K562 (cell line): ENCODE measurements around the gene MTMR4. TPM values are rescaled to one million over a fixed set of nuclear protein-coding genes. Genes with fewer than 3 reads are reported as not detected.

ENCODE experiments used
- ATAC-seq: fragments of 200-7000 bp; cut with Tn5 transposase; 3 replicates; pipeline ENCODE4 v1.9.1; 2020; ENCODE audit warnings: moderate library complexity
- BruUV-seq: library from RNA; stranded (reverse); fragments of 400-500 nt; replicated peaks from 2 replicates; lab custom pipeline; 2021; lab: Mats Ljungman, UMichigan
- CTCF ChIA-PET: fragments of 300-600 bp; formaldehyde crosslinking; extraction: SDS; loops from one replicate; lab custom pipeline; 2021; ENCODE audit warnings: low intra/inter-chr PET ratio; lab: Yijun Ruan, JAX
- POLR2A ChIA-PET: fragments of 300-600, 350-650 bp; sonication (Branson Sonifier 250); formaldehyde crosslinking; extraction: SDS; loops from one replicate; lab custom pipeline; 2021; ENCODE audit warnings: antibody characterized with exemption, inconsistent platforms; lab: Yijun Ruan, JAX
- DNase-seq, 4 experiments: peaks; one replicate each; pipeline versions ENCODE4 v3.0.0 to v3.0.0-alpha.2; 2011 to 2018; ENCODE audit warnings: low spot score in 3 of 4, mixed read lengths in 3 of 4; ENCODE audit errors: extremely low read depth in 1 of 4
- FAIRE-seq: peaks from 2 replicates; lab custom pipeline; 2011; peaks lifted over from hg19 to GRCh38; lab: Jason Lieb, UNC
- H2AFZ ChIP-seq: 2 replicates; pipeline ENCODE4 v1.6.0; 2011; ENCODE audit warnings: low read depth, low read length, control low read depth, inconsistent platforms
- H3K27ac ChIP-seq: fragments of 200-600 bp; 3 replicates; pipeline ENCODE4 v1.8.0; 2011; ENCODE audit warnings: low read depth, mild to moderate bottlenecking, control low read depth, inconsistent platforms, low read length, moderate library complexity, mixed read lengths; ENCODE audit errors: extremely low read depth
- H3K27me3 ChIP-seq, 2 experiments: fragments of 300-600 bp in 1 of 2; 2 replicates in 1 of 2; 3 replicates in 1 of 2; pipeline versions ENCODE4 v1.6.0 to v1.8.0; 2011; ENCODE audit warnings: inconsistent platforms in 2 of 2, low read length in 2 of 2, mild to moderate bottlenecking in 1 of 2, mixed read lengths in 1 of 2, moderate library complexity in 1 of 2; ENCODE audit not compliant: control insufficient read depth in 2 of 2, insufficient read depth in 2 of 2
- H3K36me3 ChIP-seq: fragments of 300-600 bp; 3 replicates; pipeline ENCODE4 v1.8.0; 2011; ENCODE audit warnings: mild to moderate bottlenecking, low read length, inconsistent platforms; ENCODE audit not compliant: control insufficient read depth, insufficient read depth
- H3K4me1 ChIP-seq, 2 experiments: fragments of 200-600 bp in 1 of 2; replicated peaks in 1 of 2; 2 replicates in 1 of 2; 3 replicates in 1 of 2; pipeline versions ENCODE4 v1.5.1 to v1.8.0; 2011; ENCODE audit warnings: inconsistent platforms in 2 of 2, low read length in 2 of 2, mild to moderate bottlenecking in 1 of 2, mixed read lengths in 1 of 2, moderate library complexity in 1 of 2; ENCODE audit not compliant: control insufficient read depth in 2 of 2, insufficient read depth in 2 of 2
- H3K4me2 ChIP-seq: 2 replicates; pipeline ENCODE4 v1.6.1; 2011; ENCODE audit warnings: low read length, control low read depth, inconsistent platforms, mixed read lengths; ENCODE audit not compliant: insufficient read depth
- H3K4me3 ChIP-seq: fragments of 200-600 bp; sonication (generic), shearing (Covaris generic); 2 replicates; pipeline ENCODE4 v1.5.1; 2016; ENCODE audit warnings: control low read depth, inconsistent platforms
- H3K79me2 ChIP-seq: fragments of 200-600 bp; 3 replicates; pipeline ENCODE4 v1.8.0; 2011; ENCODE audit warnings: low read length, inconsistent platforms; ENCODE audit not compliant: control insufficient read depth, insufficient read depth
- H3K9ac ChIP-seq, 2 experiments: 2 replicates each; pipeline versions ENCODE4 v1.6.0 to v1.6.1; 2011; ENCODE audit warnings: low read depth in 2 of 2, low read length in 2 of 2, control low read depth in 1 of 2, inconsistent platforms in 1 of 2, mild to moderate bottlenecking in 1 of 2, mixed read lengths in 1 of 2; ENCODE audit not compliant: insufficient read depth in 1 of 2
- H3K9me1 ChIP-seq: one replicate; pipeline ENCODE4 v1.6.0; 2011; ENCODE audit warnings: inconsistent platforms, mild to moderate bottlenecking, low read length, moderate library complexity; ENCODE audit not compliant: control insufficient read depth, insufficient read depth
- H3K9me3 ChIP-seq: replicated peaks from 2 replicates; pipeline ENCODE4 v1.5.1; 2011; ENCODE audit warnings: low read depth, low read length, inconsistent platforms; ENCODE audit not compliant: control insufficient read depth, insufficient read depth
- H4K20me1 ChIP-seq: replicated peaks from 2 replicates; pipeline ENCODE4 v1.6.1; 2011; ENCODE audit warnings: low read length, inconsistent platforms, mixed read lengths; ENCODE audit not compliant: control insufficient read depth, insufficient read depth
- AFF4 ChIP-seq: sonication (generic); formaldehyde crosslinking; IDR thresholded peaks from 2 replicates; pipeline ENCODE4 v1.8.0; 2023; ENCODE audit warnings: mild to moderate bottlenecking, missing genetic modification reagents
- ATF3 ChIP-seq, 2 experiments: fragments of 450-650 bp in 1 of 2; sonication (generic) in 1 of 2; formaldehyde crosslinking in 1 of 2; IDR thresholded peaks in 1 of 2; conservative IDR thresholded peaks in 1 of 2; 2 replicates each; pipeline versions ENCODE4 v1.6.1 to v1.8.1; 2016 to 2023; ENCODE audit warnings: mild to moderate bottlenecking in 2 of 2, moderate library complexity in 2 of 2, inconsistent platforms in 1 of 2, missing genetic modification reagents in 1 of 2
- CBFA2T2 ChIP-seq: fragments of 450-650 bp; conservative IDR thresholded peaks from 2 replicates; pipeline ENCODE4 v1.6.1; 2017; ENCODE audit warnings: mild to moderate bottlenecking
- CC2D1A ChIP-seq: fragments of 450-650 bp; IDR thresholded peaks from 2 replicates; pipeline ENCODE4 v1.6.1; 2017; ENCODE audit warnings: mild to moderate bottlenecking
- FOS ChIP-seq: IDR thresholded peaks from 3 replicates; pipeline ENCODE4 v1.6.1; 2011; ENCODE audit not compliant: insufficient read length; ENCODE audit errors: extremely low read depth
- HSF4 ChIP-seq: fragments of 250-450 bp; sonication (Bioruptor Pico); IDR thresholded peaks from 2 replicates; pipeline ENCODE4 v2.1.2; 2022; ENCODE audit warnings: mild to moderate bottlenecking, moderate library complexity, borderline replicate concordance
- MECOM ChIP-seq: fragments of 250-450 bp; sonication (Bioruptor Pico); IDR thresholded peaks from 2 replicates; pipeline ENCODE4 v1.8.0; 2022; ENCODE audit warnings: inconsistent platforms
- MEF2D ChIP-seq: conservative IDR thresholded peaks from 2 replicates; pipeline ENCODE4 v1.6.1; 2016; ENCODE audit warnings: low read depth, missing genetic modification characterization, missing compliant biosample characterization
- SNIP1 ChIP-seq: fragments of 450-650 bp; IDR thresholded peaks from 2 replicates; pipeline ENCODE4 v1.7.1; 2017; ENCODE audit warnings: low read depth, mild to moderate bottlenecking
- TRIM24 ChIP-seq, 2 experiments: fragments of 450-650 bp; IDR thresholded peaks; 2 replicates each; pipeline ENCODE4 v1.6.1; 2016
- ZNF511 ChIP-seq: sonication (generic); formaldehyde crosslinking; IDR thresholded peaks from 2 replicates; pipeline ENCODE4 v1.8.0; 2022; ENCODE audit warnings: mild to moderate bottlenecking, missing genetic modification reagents
- ZNF764 ChIP-seq: fragments of 250-450 bp; sonication (Bioruptor Pico); IDR thresholded peaks from 2 replicates; pipeline ENCODE4 v1.4.0; 2020; ENCODE audit warnings: low read depth, mild to moderate bottlenecking, moderate library complexity
- ZNF79 ChIP-seq: fragments of 250-450 bp; sonication (Bioruptor Pico); IDR thresholded peaks from 2 replicates; pipeline ENCODE4 v1.4.0; 2020; ENCODE audit warnings: low read depth, mild to moderate bottlenecking, moderate library complexity
- WGBS: fragments of 100-300 bp; shearing (Covaris generic); methylation state at CpG from one replicate; pipeline ENCODE4 v1.1.6; 2016; ENCODE audit warnings: low coverage, mixed read lengths; ENCODE audit not compliant: insufficient coverage; ENCODE audit errors: missing lambda C conversion rate; 5-methylcytosine and 5-hydroxymethylcytosine counted together
- in situ Hi-C: fragments of 300-500 bp; cut with MboI; formaldehyde crosslinking; loops from 4 replicates; pipeline ENCODE4 v1.15.0; 2018; ENCODE audit warnings: inconsistent platforms, mixed read lengths
- intact Hi-C: fragments of 100-400 bp; cut with micrococcal nuclease; formaldehyde crosslinking; loops from 2 replicates; pipeline ENCODE4 v1.14.2; 2022
- polyA plus RNA-seq, 8 experiments: library from polyadenylated mRNA; depleted of rRNA in 4 of 8; stranded (reverse) in 5 of 8; unstranded in 3 of 8; fragments of >200 nt; fragmentation: Nextera tagmentation in 2 of 8; fragmentation: Illumina TruSeq in 1 of 8; extraction: Ambion mirVana in 2 of 8; extraction: Trizol in 1 of 8; gene quantifications; 2 replicates each; pipeline versions ENCODE4 v1.2.1 to v1.2.3, GENCODE V29; 2011 to 2014; ENCODE audit warnings: inconsistent platforms in 1 of 8, missing spikeins in 1 of 8
- total RNA-seq, 7 experiments: library from RNA; depleted of rRNA in 6 of 7; stranded (reverse); fragments of >200 nt in 6 of 7; fragmentation: Illumina TruSeq in 2 of 7; extraction: Trizol in 2 of 7; gene quantifications; 2 replicates each; pipeline versions ENCODE4 v1.2.1 to v1.2.3, GENCODE V29; 2011 to 2021; ENCODE audit warnings: low replicate concordance in 1 of 7

Gene MTMR4
- total and polyA plus RNA-seq, 9 of the 15 experiments (the other 6 are each of a cell fraction or from before 2014, with no cell fraction given), result 8.8 to 45.7 (median 28.7) TPM

GRCh38 chr17:58492238-58493121 lies 22.0 kb downstream of the MTMR4 start:
- H4K20me1 ChIP-seq, result peaks cover 5% of the 10 kb centered on the region; the same call in 1 of the 2 replicates
- no peaks in the 10 kb centered on the region for H3K9me3 ChIP-seq
- BruUV-seq, result no TSS peak
- no peaks in the 10 kb centered on the region for H3K27me3 ChIP-seq
- ATAC-seq (peak; percentile 100), FAIRE-seq (peak; percentile 100), DNase-seq (peak; percentile 80 to 93 (median 86))
- in situ Hi-C loops, result no loop called here
- no peak overlapping the region for H2AFZ ChIP-seq
- peak overlapping the region; percentile 53; the same call in 1 of the 2 replicates for H3K4me2 ChIP-seq
- WGBS, result 51% methylated on average over 9 of the region's 11 CpGs
- no peaks in the 10 kb centered on the region for H3K79me2 ChIP-seq
- intact Hi-C loops, result no loop called here
- H3K27ac ChIP-seq, result peak overlapping the region; percentile 77; the same call in 2 of the 3 replicates
- H3K9me1 ChIP-seq, result no peaks in the 10 kb centered on the region
- H3K4me1 ChIP-seq, result peaks cover 13 to 16% of the 10 kb centered on the region in 2 experiments; a peak in 4 of 5 replicates
- ChIA-PET CTCF (no interaction called here), POLR2A (interaction anchor here (0.6 to 3.3 kb wide), 15 partner anchors 9 to 432 kb away, joined by 3 to 26 read pairs (median 5); partner anchors contain the start of gene RNF43)
- peak overlapping the region in 1 of 2 experiments; percentile 31; a peak in 1 of 4 replicates for H3K9ac ChIP-seq
- H3K36me3 ChIP-seq, result peaks cover 83% of the 10 kb centered on the region
- H3K4me3 ChIP-seq, result no peak overlapping the region
- TF ChIP-seq HSF4 (no peak), CBFA2T2 (peak; percentile 96), MECOM (CRISPR knock-in tag) (peak; percentile 64; the same call in 1 of the 2 replicates), AFF4 (CRISPR knock-in tag) (0 out of 2 replicates have a peak, but pooled peaks have one; percentile 41), TRIM24 (IDR thresholded peaks at IDR 0.05) (peak; percentile 90 to 94), FOS (peak; percentile 52), ATF3 (IDR thresholded peaks at IDR 0.05) (peak; percentile 98), ATF3 (CRISPR knock-in tag; conservative IDR thresholded peaks at IDR 0.05) (peak; percentile 88; the same call in 1 of the 2 replicates), ZNF511 (CRISPR knock-in tag) (no peak), SNIP1 (no peak), MEF2D (peak; percentile 66; the same call in 1 of the 2 replicates), CC2D1A (peak; percentile 70; the same call in 1 of the 2 replicates), ZNF79 (CRISPR knock-in tag) (no peak), ZNF764 (CRISPR knock-in tag) (no peak)
